ENCODE data around the gene TENT4A. TPM values are rescaled to one million over a fixed set of nuclear protein-coding genes. Genes with fewer than 3 reads are reported as not detected.

Gene TENT4A
- total and polyA plus RNA-seq, 2 of the 4 experiments (the other 2 are of a cell fraction) = 5.9 to 17.2 TPM

DNA sequence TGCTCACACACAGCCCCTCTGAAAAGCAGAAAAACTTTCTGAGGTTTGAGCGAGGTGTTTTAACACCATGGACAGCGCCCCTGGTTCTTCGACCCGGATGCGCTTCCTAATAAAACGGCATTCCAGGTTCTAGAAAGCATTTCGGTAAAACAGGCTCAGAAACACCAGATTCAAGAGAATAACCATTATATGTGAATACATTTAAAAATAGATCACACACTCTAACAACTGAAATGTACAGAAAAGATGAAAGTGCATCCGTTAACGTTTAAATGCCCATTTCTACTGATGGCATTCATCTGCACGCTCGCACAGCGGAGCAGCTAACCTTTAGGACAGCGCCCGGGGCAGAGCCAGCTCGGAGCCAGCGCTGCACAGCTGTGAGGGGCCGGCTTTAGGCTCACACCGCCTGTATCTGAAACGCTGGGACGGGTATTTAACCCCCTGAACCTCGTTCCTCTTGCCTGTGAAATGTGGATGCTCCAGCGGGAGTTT, 26.3 kb upstream of the TENT4A start:
- H3K4ac ChIP-seq (ENCODE audit: low read depth, low read length) = no peak overlapping the region
- 6% methylated on average over 3 of the region's 22 CpGs; no CpG with 5 or more reads in 1 of the 2 experiments for WGBS, 2 experiments (ENCODE audit: extremely low coverage in 2 of 2, insufficient read length in 1 of 2)
- DNase-seq (peak; percentile 60), ATAC-seq (ENCODE audit: low read depth) (peak; percentile 98)
- H3K9ac ChIP-seq (ENCODE audit: low read depth, low read length) = no peak overlapping the region
- H4K20me1 ChIP-seq (ENCODE audit: insufficient read depth, low read length) = no peaks in the 10 kb centered on the region
- no peaks in the 10 kb centered on the region for H3K4me1 ChIP-seq (ENCODE audit: control insufficient read depth, insufficient read depth, low read length)
- H3K56ac ChIP-seq (ENCODE audit: extremely low read depth, insufficient read depth, low read length) = no peak overlapping the region
- no peak overlapping the region for H2BK5ac ChIP-seq (ENCODE audit: low read depth, low read length, poor library complexity, severe bottlenecking)
- no peaks in the 10 kb centered on the region for H3K9me3 ChIP-seq (ENCODE audit: control insufficient read depth, insufficient read depth, low read length)
- H3K9me1 ChIP-seq (ENCODE audit: insufficient read depth, low read length) = peaks cover 3% of the 10 kb centered on the region; the same call in 1 of the 2 replicates
- BruUV-seq (replicated peaks) = no TSS peak
- POLR2A ChIA-PET (ENCODE audit: unreplicated experiment) = interaction anchor here (0.6 kb wide), 1 partner anchor 169 kb away, joined by 4 read pairs; no protein-coding TSS in a partner anchor
- H2BK15ac ChIP-seq (ENCODE audit: low read depth, low read length) = no peak overlapping the region
- H2AK9ac ChIP-seq (replicated peaks; ENCODE audit: low read depth, low read length, poor library complexity) = no peak overlapping the region
- H3K23ac ChIP-seq (ENCODE audit: low read depth, low read length) = no peak overlapping the region
- no peaks in the 10 kb centered on the region for H3K79me1 ChIP-seq (ENCODE audit: low read depth in 1 of 2, low read length in 2 of 2)
- peak overlapping the region; percentile 83 for H2AFZ ChIP-seq (replicated peaks; ENCODE audit: low read length, poor library complexity)
- H2AK5ac ChIP-seq (ENCODE audit: low read depth, low read length) = no peak overlapping the region
- H3K36me3 ChIP-seq (ENCODE audit: control insufficient read depth, insufficient read depth, low read length) = no peaks in the 10 kb centered on the region
- intact Hi-C loops (cut with micrococcal nuclease) (no loop called here), in situ Hi-C loops (cut with MboI; ENCODE audit: low sequenced_read_pairs) (no loop called here), dilution Hi-C loops (cut with HindIII; ENCODE audit: low sequenced_read_pairs, unreplicated experiment) (no loop called here)
- no peak overlapping the region for H2BK120ac ChIP-seq (ENCODE audit: low read depth, low read length)
- peak; percentile 42; the same call in 1 of the 2 replicates for TF ChIP-seq MXI1 (IDR thresholded peaks at IDR 0.05; ENCODE audit: borderline replicate concordance, low read depth, low read length)
- no peak for TF ChIP-seq BHLHE40 (IDR thresholded peaks at IDR 0.05; ENCODE audit: low read depth, low read length)
- TF ChIP-seq, protein P1, sequence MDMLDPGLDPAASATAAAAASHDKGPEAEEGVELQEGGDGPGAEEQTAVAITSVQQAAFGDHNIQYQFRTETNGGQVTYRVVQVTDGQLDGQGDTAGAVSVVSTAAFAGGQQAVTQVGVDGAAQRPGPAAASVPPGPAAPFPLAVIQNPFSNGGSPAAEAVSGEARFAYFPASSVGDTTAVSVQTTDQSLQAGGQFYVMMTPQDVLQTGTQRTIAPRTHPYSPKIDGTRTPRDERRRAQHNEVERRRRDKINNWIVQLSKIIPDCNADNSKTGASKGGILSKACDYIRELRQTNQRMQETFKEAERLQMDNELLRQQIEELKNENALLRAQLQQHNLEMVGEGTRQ (IDR thresholded peaks at IDR 0.05; ENCODE audit: low read depth, low read length) = no peak
- TF ChIP-seq SMC3 (IDR thresholded peaks at IDR 0.05; ENCODE audit: low read depth, low read length) = peak; percentile 24; the same call in 1 of the 2 replicates
- H3K4me3 ChIP-seq (ENCODE audit: insufficient read depth, low read depth, low read length) = peak overlapping the region; percentile 35
- H4K91ac ChIP-seq (ENCODE audit: insufficient read depth, low read depth, low read length) = no peak overlapping the region
- H3K27me3 ChIP-seq (ENCODE audit: control insufficient read depth, insufficient read depth, low read length) = peaks cover 3% of the 10 kb centered on the region; the same call in 1 of the 2 replicates
- no peak overlapping the region for H3K27ac ChIP-seq (ENCODE audit: insufficient read depth, low read length)
- no peak overlapping the region for H2BK20ac ChIP-seq (ENCODE audit: low read depth, low read length)
- no peak overlapping the region for H3K14ac ChIP-seq (replicated peaks; ENCODE audit: low read depth, low read length)
- CTCF ChIA-PET = interaction anchor here (0.6 kb wide), 1 partner anchor 28 kb away, joined by 3 read pairs; no protein-coding TSS in a partner anchor
- H3K18ac ChIP-seq (ENCODE audit: low read depth, low read length) = no peak overlapping the region
- H4K5ac ChIP-seq (ENCODE audit: low read depth, low read length) = no peak overlapping the region
- H4K8ac ChIP-seq (ENCODE audit: low read depth in 2 of 2, low read length in 2 of 2) = no peak overlapping the region
- H3K4me2 ChIP-seq (ENCODE audit: low read depth, low read length) = peak overlapping the region; percentile 75
